WTC11 (cell line): ENCODE data around the gene CRYBG3. TPM values are rescaled to one million over a fixed set of nuclear protein-coding genes. Genes with fewer than 3 reads are reported as not detected.

Experiments used
- ATAC-seq: fragments of 200-7000 bp; cut with Tn5 transposase; 2 replicates; pipeline ENCODE4 v1.10.0; 2021; ENCODE audit warnings: mild to moderate bottlenecking, moderate library complexity
- CTCF ChIA-PET: fragments of 300-600 bp; sonication (Branson Sonifier 250); formaldehyde crosslinking; loops from one replicate; lab custom pipeline; 2021; ENCODE audit warnings: antibody characterized with exemption; lab: Charles Lee
- POLR2A ChIA-PET: fragments of 350-600 bp; sonication (Branson Sonifier 250); formaldehyde crosslinking; loops from one replicate; lab custom pipeline; 2021; ENCODE audit warnings: antibody characterized with exemption; lab: Charles Lee
- DNase-seq: peaks from one replicate; pipeline ENCODE4 v3.0.0; 2021; ENCODE audit warnings: low spot score
- H3K27ac Mint-ChIP-seq: 2 replicates; pipeline ENCODE4 v1.8.0; 2021; ENCODE audit warnings: mixed read lengths
- H3K27me3 Mint-ChIP-seq: 2 replicates; pipeline ENCODE4 v1.8.0; 2021; ENCODE audit warnings: low read depth, mild to moderate bottlenecking, moderate library complexity, mixed read lengths
- H3K36me3 Mint-ChIP-seq: 2 replicates; pipeline ENCODE4 v1.8.0; 2021; ENCODE audit warnings: mixed read lengths
- H3K4me1 Mint-ChIP-seq: 2 replicates; pipeline ENCODE4 v1.8.0; 2022; ENCODE audit warnings: mixed read lengths
- H3K4me3 Mint-ChIP-seq: 2 replicates; pipeline ENCODE4 v1.8.0; 2021; ENCODE audit warnings: mild to moderate bottlenecking, moderate library complexity, mixed read lengths
- H3K9me3 Mint-ChIP-seq: 2 replicates; pipeline ENCODE4 v1.8.0; 2021; ENCODE audit warnings: mixed read lengths
- EMX1 ChIP-seq: fragments of 250-450 bp; sonication (Bioruptor Pico); IDR thresholded peaks from 2 replicates; pipeline ENCODE4 v1.8.0; 2021; ENCODE audit warnings: mild to moderate bottlenecking
- GRHL2 ChIP-seq: fragments of 250-450 bp; sonication (Bioruptor Pico); IDR thresholded peaks from 2 replicates; pipeline ENCODE4 v1.8.0; 2022; ENCODE audit warnings: mild to moderate bottlenecking, moderate library complexity; ENCODE audit not compliant: insufficient replicate concordance, severe bottlenecking
- KAT7 ChIP-seq: sonication (generic); formaldehyde crosslinking; IDR thresholded peaks from 2 replicates; pipeline ENCODE4 v1.8.1; 2023; ENCODE audit warnings: missing genetic modification reagents, mild to moderate bottlenecking, borderline replicate concordance
- NR2C2 ChIP-seq: sonication (generic); formaldehyde crosslinking; IDR thresholded peaks from 2 replicates; pipeline ENCODE4 v1.8.0; 2022; ENCODE audit warnings: mild to moderate bottlenecking, missing genetic modification reagents
- NR3C1 ChIP-seq: sonication (generic); formaldehyde crosslinking; conservative IDR thresholded peaks from 2 replicates; pipeline ENCODE4 v1.8.1; 2023; ENCODE audit warnings: low read depth, mild to moderate bottlenecking, missing genetic modification reagents
- ZNF317 ChIP-seq: sonication (generic); formaldehyde crosslinking; IDR thresholded peaks from 2 replicates; pipeline ENCODE4 v1.8.1; 2023; ENCODE audit warnings: low read depth, mild to moderate bottlenecking, moderate library complexity, missing genetic modification reagents, borderline replicate concordance
- ZNF416 ChIP-seq: fragments of 250-450 bp; sonication (Bioruptor Pico); IDR thresholded peaks from 2 replicates; pipeline ENCODE4 v1.9.0; 2021; ENCODE audit warnings: mild to moderate bottlenecking, inconsistent platforms
- ZNF671 ChIP-seq: fragments of 250-450 bp; sonication (Bioruptor Pico); IDR thresholded peaks from 2 replicates; pipeline ENCODE4 v1.8.0; 2021; ENCODE audit warnings: mild to moderate bottlenecking
- total RNA-seq: library from RNA; stranded (reverse); gene quantifications from 3 replicates; pipeline ENCODE4 v1.2.3, GENCODE V29; 2021
- TF ChIP-seq, protein P1 (sequence below): sonication (generic); formaldehyde crosslinking; IDR thresholded peaks from 2 replicates; pipeline ENCODE4 v1.8.0; 2022; ENCODE audit warnings: missing genetic modification reagents
- TF ChIP-seq, protein P2 (sequence below): sonication (generic); formaldehyde crosslinking; conservative IDR thresholded peaks from 2 replicates; pipeline ENCODE4 v1.8.1; 2022; ENCODE audit warnings: mild to moderate bottlenecking, missing genetic modification reagents
- TF ChIP-seq, protein P3 (sequence below): sonication (generic); formaldehyde crosslinking; IDR thresholded peaks from 2 replicates; pipeline ENCODE4 v1.8.0; 2023; ENCODE audit warnings: missing genetic modification reagents, mild to moderate bottlenecking, borderline replicate concordance
- TF ChIP-seq, protein P4 (sequence below): fragments of 250-450 bp; sonication (Bioruptor Pico); conservative IDR thresholded peaks from 2 replicates; pipeline ENCODE4 v1.9.0; 2021; ENCODE audit warnings: mild to moderate bottlenecking
- TF ChIP-seq, protein P5 (sequence below): sonication (generic); formaldehyde crosslinking; IDR thresholded peaks from 2 replicates; pipeline ENCODE4 v1.8.1; 2023; ENCODE audit warnings: mild to moderate bottlenecking, missing genetic modification reagents, borderline replicate concordance
- TF ChIP-seq, protein P6 (sequence below): sonication (generic); formaldehyde crosslinking; IDR thresholded peaks from 2 replicates; pipeline ENCODE4 v1.8.1; 2022; ENCODE audit warnings: low read depth, mild to moderate bottlenecking, moderate library complexity, missing genetic modification reagents, borderline replicate concordance
- TF ChIP-seq, protein P7 (sequence below): fragments of 250-450 bp; sonication (Bioruptor Pico); IDR thresholded peaks from 2 replicates; pipeline ENCODE4 v1.8.0; 2021; ENCODE audit warnings: mild to moderate bottlenecking
- TF ChIP-seq, protein P8 (sequence below): sonication (generic); formaldehyde crosslinking; IDR thresholded peaks from 2 replicates; pipeline ENCODE4 v1.8.0; 2022; ENCODE audit warnings: mild to moderate bottlenecking, missing genetic modification reagents

The CRYBG3 gene
- total RNA-seq, 1 experiment from 2014 or later, result 13.6 TPM

DNA sequence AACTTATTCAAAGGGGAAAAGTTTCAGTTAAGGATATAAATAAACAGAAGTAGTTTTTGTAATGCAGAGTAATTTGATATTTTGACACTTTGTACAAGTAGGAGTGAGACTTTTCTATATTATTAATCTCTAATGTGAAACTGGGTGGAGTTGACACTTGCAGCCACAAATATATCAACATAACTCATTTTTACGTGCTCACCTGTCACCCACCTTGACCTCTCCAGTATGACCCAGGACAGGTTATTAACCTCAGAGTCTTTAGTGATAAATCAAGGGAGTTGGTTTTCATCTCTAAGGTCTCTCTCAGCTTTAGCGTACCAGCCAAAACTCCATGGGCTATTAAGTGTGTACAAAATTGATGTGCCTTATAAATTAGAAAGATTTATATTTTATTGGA, 7.4 kb downstream of the CRYBG3 start:
- Mint-ChIP-seq H3K36me3 (peaks cover 11% of the 10 kb centered on the region), H3K27me3 (no peaks in the 10 kb centered on the region), H3K4me1 (peaks cover 22% of the 10 kb centered on the region), H3K9me3 (peaks cover 10% of the 10 kb centered on the region), H3K27ac (no peak overlapping the region), H3K4me3 (no peak overlapping the region)
- CTCF ChIA-PET, result no interaction called here
- TF ChIP-seq, protein P1, sequence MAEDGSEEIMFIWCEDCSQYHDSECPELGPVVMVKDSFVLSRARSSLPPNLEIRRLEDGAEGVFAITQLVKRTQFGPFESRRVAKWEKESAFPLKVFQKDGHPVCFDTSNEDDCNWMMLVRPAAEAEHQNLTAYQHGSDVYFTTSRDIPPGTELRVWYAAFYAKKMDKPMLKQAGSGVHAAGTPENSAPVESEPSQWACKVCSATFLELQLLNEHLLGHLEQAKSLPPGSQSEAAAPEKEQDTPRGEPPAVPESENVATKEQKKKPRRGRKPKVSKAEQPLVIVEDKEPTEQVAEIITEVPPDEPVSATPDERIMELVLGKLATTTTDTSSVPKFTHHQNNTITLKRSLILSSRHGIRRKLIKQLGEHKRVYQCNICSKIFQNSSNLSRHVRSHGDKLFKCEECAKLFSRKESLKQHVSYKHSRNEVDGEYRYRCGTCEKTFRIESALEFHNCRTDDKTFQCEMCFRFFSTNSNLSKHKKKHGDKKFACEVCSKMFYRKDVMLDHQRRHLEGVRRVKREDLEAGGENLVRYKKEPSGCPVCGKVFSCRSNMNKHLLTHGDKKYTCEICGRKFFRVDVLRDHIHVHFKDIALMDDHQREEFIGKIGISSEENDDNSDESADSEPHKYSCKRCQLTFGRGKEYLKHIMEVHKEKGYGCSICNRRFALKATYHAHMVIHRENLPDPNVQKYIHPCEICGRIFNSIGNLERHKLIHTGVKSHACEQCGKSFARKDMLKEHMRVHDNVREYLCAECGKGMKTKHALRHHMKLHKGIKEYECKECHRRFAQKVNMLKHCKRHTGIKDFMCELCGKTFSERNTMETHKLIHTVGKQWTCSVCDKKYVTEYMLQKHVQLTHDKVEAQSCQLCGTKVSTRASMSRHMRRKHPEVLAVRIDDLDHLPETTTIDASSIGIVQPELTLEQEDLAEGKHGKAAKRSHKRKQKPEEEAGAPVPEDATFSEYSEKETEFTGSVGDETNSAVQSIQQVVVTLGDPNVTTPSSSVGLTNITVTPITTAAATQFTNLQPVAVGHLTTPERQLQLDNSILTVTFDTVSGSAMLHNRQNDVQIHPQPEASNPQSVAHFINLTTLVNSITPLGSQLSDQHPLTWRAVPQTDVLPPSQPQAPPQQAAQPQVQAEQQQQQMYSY, result no peak
- TF ChIP-seq GRHL2 (no peak), ZNF416 (no peak), KAT7 (no peak), NR3C1 (CRISPR knock-in tag) (no peak)
- no peak for DNase-seq
- ATAC-seq, result no peak
- POLR2A ChIA-PET, result interaction anchor here (0.6 kb wide), 1 partner anchor 82 kb away, joined by 3 read pairs; no protein-coding TSS in a partner anchor

DNA sequence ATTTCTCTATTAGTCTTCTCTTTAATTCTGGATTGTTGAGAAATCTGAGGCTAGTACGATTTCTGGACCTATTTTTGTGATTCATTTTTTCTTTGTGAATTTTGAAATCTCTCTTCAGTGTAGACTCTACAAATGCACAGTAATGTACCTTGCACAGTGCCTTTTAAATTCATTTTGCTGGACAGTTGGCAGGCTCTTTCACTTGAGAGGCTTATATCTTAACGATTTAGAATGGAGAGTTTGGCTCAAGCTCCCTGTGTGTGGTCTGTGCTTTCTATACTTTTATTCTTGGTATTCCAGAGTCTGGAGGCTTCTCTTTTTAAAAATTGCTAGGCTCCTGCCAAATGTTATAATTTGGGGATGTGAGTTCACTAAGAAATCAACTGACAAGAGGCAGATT, 8.8 kb downstream of the CRYBG3 start:
- ATAC-seq, result no peak
- Mint-ChIP-seq H3K36me3 (peaks cover 11% of the 10 kb centered on the region), H3K4me1 (peaks cover 11% of the 10 kb centered on the region), H3K4me3 (no peak overlapping the region), H3K27me3 (no peaks in the 10 kb centered on the region), H3K9me3 (peaks cover 10% of the 10 kb centered on the region), H3K27ac (no peak overlapping the region)
- POLR2A ChIA-PET, result no interaction called here
- CTCF ChIA-PET, result interaction anchor here (1.3 kb wide), 1 partner anchor 9 kb away, joined by 6 read pairs; the partner anchor contains the start of gene CRYBG3
- DNase-seq, result no peak
- TF ChIP-seq ZNF317, result no peak
- TF ChIP-seq, protein P2, sequence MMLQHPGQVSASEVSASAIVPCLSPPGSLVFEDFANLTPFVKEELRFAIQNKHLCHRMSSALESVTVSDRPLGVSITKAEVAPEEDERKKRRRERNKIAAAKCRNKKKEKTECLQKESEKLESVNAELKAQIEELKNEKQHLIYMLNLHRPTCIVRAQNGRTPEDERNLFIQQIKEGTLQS (CRISPR knock-in tag), result no peak
- TF ChIP-seq, protein P3, sequence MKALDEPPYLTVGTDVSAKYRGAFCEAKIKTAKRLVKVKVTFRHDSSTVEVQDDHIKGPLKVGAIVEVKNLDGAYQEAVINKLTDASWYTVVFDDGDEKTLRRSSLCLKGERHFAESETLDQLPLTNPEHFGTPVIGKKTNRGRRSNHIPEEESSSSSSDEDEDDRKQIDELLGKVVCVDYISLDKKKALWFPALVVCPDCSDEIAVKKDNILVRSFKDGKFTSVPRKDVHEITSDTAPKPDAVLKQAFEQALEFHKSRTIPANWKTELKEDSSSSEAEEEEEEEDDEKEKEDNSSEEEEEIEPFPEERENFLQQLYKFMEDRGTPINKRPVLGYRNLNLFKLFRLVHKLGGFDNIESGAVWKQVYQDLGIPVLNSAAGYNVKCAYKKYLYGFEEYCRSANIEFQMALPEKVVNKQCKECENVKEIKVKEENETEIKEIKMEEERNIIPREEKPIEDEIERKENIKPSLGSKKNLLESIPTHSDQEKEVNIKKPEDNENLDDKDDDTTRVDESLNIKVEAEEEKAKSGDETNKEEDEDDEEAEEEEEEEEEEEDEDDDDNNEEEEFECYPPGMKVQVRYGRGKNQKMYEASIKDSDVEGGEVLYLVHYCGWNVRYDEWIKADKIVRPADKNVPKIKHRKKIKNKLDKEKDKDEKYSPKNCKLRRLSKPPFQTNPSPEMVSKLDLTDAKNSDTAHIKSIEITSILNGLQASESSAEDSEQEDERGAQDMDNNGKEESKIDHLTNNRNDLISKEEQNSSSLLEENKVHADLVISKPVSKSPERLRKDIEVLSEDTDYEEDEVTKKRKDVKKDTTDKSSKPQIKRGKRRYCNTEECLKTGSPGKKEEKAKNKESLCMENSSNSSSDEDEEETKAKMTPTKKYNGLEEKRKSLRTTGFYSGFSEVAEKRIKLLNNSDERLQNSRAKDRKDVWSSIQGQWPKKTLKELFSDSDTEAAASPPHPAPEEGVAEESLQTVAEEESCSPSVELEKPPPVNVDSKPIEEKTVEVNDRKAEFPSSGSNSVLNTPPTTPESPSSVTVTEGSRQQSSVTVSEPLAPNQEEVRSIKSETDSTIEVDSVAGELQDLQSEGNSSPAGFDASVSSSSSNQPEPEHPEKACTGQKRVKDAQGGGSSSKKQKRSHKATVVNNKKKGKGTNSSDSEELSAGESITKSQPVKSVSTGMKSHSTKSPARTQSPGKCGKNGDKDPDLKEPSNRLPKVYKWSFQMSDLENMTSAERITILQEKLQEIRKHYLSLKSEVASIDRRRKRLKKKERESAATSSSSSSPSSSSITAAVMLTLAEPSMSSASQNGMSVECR (CRISPR knock-in tag), result no peak
- TF ChIP-seq, protein P4, sequence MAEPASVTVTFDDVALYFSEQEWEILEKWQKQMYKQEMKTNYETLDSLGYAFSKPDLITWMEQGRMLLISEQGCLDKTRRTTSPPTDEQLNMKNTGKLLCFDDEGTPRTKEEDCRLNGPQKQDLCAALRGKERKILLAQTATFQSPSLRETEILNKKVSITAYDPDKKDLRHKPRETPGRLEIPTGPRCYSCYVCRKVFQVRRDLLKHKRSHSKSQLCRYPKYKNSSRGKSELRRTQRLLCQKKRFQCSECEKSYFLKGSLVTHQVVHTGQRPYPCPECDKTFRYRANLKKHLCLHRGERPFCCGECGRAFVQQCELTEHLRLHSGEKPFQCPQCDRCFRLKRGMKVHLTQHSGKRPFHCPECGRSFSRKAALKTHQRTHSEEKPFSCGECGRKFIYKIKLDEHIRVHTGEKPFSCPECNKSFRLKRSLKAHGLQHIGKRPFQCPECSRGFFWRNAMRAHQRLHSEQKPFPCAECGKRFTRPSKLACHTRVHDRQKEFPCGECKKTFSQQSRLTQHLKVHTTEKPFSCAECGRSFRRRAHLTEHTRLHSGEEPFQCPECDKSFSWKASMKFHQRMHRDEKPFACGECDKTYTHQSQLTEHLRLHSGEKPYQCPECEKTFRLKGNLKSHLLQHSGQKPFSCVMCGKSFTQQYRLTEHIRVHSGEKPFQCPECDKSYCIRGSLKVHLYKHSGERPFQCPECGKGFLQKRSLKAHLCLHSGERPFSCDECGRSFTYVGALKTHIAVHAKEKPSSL (CRISPR knock-in tag), result no peak
- TF ChIP-seq, protein P5, sequence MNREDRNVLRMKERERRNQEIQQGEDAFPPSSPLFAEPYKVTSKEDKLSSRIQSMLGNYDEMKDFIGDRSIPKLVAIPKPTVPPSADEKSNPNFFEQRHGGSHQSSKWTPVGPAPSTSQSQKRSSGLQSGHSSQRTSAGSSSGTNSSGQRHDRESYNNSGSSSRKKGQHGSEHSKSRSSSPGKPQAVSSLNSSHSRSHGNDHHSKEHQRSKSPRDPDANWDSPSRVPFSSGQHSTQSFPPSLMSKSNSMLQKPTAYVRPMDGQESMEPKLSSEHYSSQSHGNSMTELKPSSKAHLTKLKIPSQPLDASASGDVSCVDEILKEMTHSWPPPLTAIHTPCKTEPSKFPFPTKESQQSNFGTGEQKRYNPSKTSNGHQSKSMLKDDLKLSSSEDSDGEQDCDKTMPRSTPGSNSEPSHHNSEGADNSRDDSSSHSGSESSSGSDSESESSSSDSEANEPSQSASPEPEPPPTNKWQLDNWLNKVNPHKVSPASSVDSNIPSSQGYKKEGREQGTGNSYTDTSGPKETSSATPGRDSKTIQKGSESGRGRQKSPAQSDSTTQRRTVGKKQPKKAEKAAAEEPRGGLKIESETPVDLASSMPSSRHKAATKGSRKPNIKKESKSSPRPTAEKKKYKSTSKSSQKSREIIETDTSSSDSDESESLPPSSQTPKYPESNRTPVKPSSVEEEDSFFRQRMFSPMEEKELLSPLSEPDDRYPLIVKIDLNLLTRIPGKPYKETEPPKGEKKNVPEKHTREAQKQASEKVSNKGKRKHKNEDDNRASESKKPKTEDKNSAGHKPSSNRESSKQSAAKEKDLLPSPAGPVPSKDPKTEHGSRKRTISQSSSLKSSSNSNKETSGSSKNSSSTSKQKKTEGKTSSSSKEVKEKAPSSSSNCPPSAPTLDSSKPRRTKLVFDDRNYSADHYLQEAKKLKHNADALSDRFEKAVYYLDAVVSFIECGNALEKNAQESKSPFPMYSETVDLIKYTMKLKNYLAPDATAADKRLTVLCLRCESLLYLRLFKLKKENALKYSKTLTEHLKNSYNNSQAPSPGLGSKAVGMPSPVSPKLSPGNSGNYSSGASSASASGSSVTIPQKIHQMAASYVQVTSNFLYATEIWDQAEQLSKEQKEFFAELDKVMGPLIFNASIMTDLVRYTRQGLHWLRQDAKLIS (CRISPR knock-in tag), result no peak
- no peak for TF ChIP-seq ZNF671 (CRISPR knock-in tag)
- TF ChIP-seq, protein P6, sequence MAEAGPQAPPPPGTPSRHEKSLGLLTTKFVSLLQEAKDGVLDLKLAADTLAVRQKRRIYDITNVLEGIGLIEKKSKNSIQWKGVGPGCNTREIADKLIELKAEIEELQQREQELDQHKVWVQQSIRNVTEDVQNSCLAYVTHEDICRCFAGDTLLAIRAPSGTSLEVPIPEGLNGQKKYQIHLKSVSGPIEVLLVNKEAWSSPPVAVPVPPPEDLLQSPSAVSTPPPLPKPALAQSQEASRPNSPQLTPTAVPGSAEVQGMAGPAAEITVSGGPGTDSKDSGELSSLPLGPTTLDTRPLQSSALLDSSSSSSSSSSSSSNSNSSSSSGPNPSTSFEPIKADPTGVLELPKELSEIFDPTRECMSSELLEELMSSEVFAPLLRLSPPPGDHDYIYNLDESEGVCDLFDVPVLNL (CRISPR knock-in tag), result no peak
- TF ChIP-seq EMX1 (CRISPR knock-in tag), result no peak
- TF ChIP-seq NR2C2 (CRISPR knock-in tag), result no peak
- TF ChIP-seq, protein P7, sequence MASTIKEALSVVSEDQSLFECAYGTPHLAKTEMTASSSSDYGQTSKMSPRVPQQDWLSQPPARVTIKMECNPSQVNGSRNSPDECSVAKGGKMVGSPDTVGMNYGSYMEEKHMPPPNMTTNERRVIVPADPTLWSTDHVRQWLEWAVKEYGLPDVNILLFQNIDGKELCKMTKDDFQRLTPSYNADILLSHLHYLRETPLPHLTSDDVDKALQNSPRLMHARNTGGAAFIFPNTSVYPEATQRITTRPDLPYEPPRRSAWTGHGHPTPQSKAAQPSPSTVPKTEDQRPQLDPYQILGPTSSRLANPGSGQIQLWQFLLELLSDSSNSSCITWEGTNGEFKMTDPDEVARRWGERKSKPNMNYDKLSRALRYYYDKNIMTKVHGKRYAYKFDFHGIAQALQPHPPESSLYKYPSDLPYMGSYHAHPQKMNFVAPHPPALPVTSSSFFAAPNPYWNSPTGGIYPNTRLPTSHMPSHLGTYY (CRISPR knock-in tag), result no peak
- TF ChIP-seq, protein P8, sequence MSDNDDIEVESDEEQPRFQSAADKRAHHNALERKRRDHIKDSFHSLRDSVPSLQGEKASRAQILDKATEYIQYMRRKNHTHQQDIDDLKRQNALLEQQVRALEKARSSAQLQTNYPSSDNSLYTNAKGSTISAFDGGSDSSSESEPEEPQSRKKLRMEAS (CRISPR knock-in tag), result no peak
